DMS79 treated with DMSO at 0.1 percent for 48 hours (cell line): Measurements from ENCODE around the gene WFDC5.

Source experiments
- DNase-seq: peaks from one replicate; lab custom pipeline; 2025; lab: John Stamatoyannopoulos, UW

The WFDC5 gene

GRCh38 chr20:45115386-45115774 lies 406 bp upstream of the WFDC5 start:
- no peak for DNase-seq

- no peak for DNase-seq
Observed at GRCh38 chr20:45113865-45114264, 1.1 kb downstream of the WFDC5 start.

- DNase-seq = no peak
Observed at GRCh38 chr20:45112754-45113153, 2.2 kb downstream of the WFDC5 start.

- no peak for DNase-seq
Observed at GRCh38 chr20:45111799-45112471, 3.0 kb downstream of the WFDC5 start.

- no peak for DNase-seq
Observed at GRCh38 chr20:45111285-45111684, 3.7 kb downstream of the WFDC5 start.

GRCh38 chr20:45110301-45110700 lies 4.7 kb downstream of the WFDC5 start:
- no peak for DNase-seq

GRCh38 chr20:45109634-45110033 lies 5.3 kb downstream of the WFDC5 start:
- DNase-seq = no peak

- no peak for DNase-seq
Observed at GRCh38 chr20:45105317-45105716, 9.7 kb downstream of the WFDC5 start.

GRCh38 chr20:45104786-45105185 lies 10.2 kb downstream of the WFDC5 start:
- DNase-seq = no peak

GRCh38 chr20:45103072-45103471 lies 11.9 kb downstream of the WFDC5 start:
- DNase-seq = no peak

GRCh38 chr20:45101333-45101850 lies 13.6 kb downstream of the WFDC5 start:
- no peak for DNase-seq

- no peak for DNase-seq
Observed at GRCh38 chr20:45100563-45101245, 14.3 kb downstream of the WFDC5 start, which contains the start of gene KCNS1. Gene KCNS1 (minus strand): TSS chr20:45101127. CDS start chr20:45099236, 1,891 bp downstream.

- DNase-seq = no peak
Observed at GRCh38 chr20:45098103-45098773, 16.7 kb downstream of the WFDC5 start.

- DNase-seq = no peak
Observed at GRCh38 chr20:45097485-45098102, 17.4 kb downstream of the WFDC5 start.

- DNase-seq = no peak
Observed at GRCh38 chr20:45096781-45097180, 18.2 kb downstream of the WFDC5 start.

- peak; percentile 8 for DNase-seq
Observed at GRCh38 chr20:45095805-45096238, 19.2 kb downstream of the WFDC5 start.

- no peak for DNase-seq
Observed at GRCh38 chr20:45094864-45095574, 20.0 kb downstream of the WFDC5 start.

GRCh38 chr20:45094201-45094600 lies 20.8 kb downstream of the WFDC5 start:
- DNase-seq = no peak

GRCh38 chr20:45092898-45093297 lies 22.1 kb downstream of the WFDC5 start:
- DNase-seq = no peak

GRCh38 chr20:45091366-45091765 lies 23.6 kb downstream of the WFDC5 start:
- no peak for DNase-seq

GRCh38 chr20:45090481-45090880 lies 24.5 kb downstream of the WFDC5 start:
- DNase-seq = no peak

- no peak for DNase-seq
Observed at GRCh38 chr20:45088247-45088646, 26.7 kb downstream of the WFDC5 start.
